Measurements from ENCODE around the gene TGFB2. TPM values are rescaled to one million over a fixed set of nuclear protein-coding genes. Genes with fewer than 3 reads are reported as not detected.
A peak's percentile ranks its signal among the peaks of the same experiment; 100 is the strongest.

TGFB2 gene
- total RNA-seq, 4 donors from 2014 or later, result 4.9 to 43.2 (median 12.0) TPM

GRCh38 chr1:218461351-218461750 is 116.2 kb downstream of the TGFB2 start:
- Histone ChIP-seq H3K27me3 (no peaks in the 10 kb centered on the region), H3K9me3 (no peaks in the 10 kb centered on the region), H3K4me1 (peaks cover 8 to 13% of the 10 kb centered on the region in 2 donors), H3K4me3 (no peak overlapping the region), H3K36me3 (no peaks in the 10 kb centered on the region), H3K27ac (no peak overlapping the region)
- no peak for DNase-seq
- TF ChIP-seq CTCF (IDR thresholded peaks at IDR 0.05), result no peak
- TF ChIP-seq POLR2A (IDR thresholded peaks at IDR 0.05), result no peak
- intact Hi-C loops (cut with DNase I; ENCODE audit: low total_unique reads), result no loop called here

- Histone ChIP-seq H3K27me3 (no peaks in the 10 kb centered on the region), H3K36me3 (no peaks in the 10 kb centered on the region), H3K4me1 (peaks cover 8 to 13% of the 10 kb centered on the region in 2 donors), H3K27ac (peak overlapping the region; percentile 74 to 81), H3K4me3 (no peak overlapping the region), H3K9me3 (no peaks in the 10 kb centered on the region)
- intact Hi-C loops (cut with DNase I; ENCODE audit: low total_unique reads), result no loop called here
- no peak for DNase-seq
- TF ChIP-seq POLR2A (IDR thresholded peaks at IDR 0.05) (no peak), CTCF (IDR thresholded peaks at IDR 0.05) (no peak)
These were observed 117.0 kb downstream of the TGFB2 start for GRCh38 chr1:218462116-218462515.

GRCh38 chr1:218462587-218462986 is 117.5 kb downstream of the TGFB2 start:
- Histone ChIP-seq H3K36me3 (no peaks in the 10 kb centered on the region), H3K9me3 (no peaks in the 10 kb centered on the region), H3K27ac (peak overlapping the region; percentile 74 to 81), H3K27me3 (no peaks in the 10 kb centered on the region), H3K4me3 (no peak overlapping the region), H3K4me1 (peaks cover 8 to 13% of the 10 kb centered on the region in 2 donors)
- intact Hi-C loops (cut with DNase I; ENCODE audit: low total_unique reads), result no loop called here
- TF ChIP-seq POLR2A (IDR thresholded peaks at IDR 0.05) (no peak), CTCF (IDR thresholded peaks at IDR 0.05) (no peak)
- DNase-seq, result no peak

- H3K27ac ChIP-seq, result peak overlapping the region; percentile 74 to 81
These were observed 118.3 kb downstream of the TGFB2 start for GRCh38 chr1:218463194-218464156.

More at GRCh38 chr1:218463194-218464156, 118.3 kb downstream of the TGFB2 start:
- H3K36me3 ChIP-seq, result no peaks in the 10 kb centered on the region
- TF ChIP-seq POLR2A (IDR thresholded peaks at IDR 0.05) (no peak), CTCF (IDR thresholded peaks at IDR 0.05) (no peak)
- H3K4me3 ChIP-seq, result no peak overlapping the region
- no peaks in the 10 kb centered on the region for H3K9me3 ChIP-seq
- DNase-seq, result peak; percentile 47 to 50
- intact Hi-C loops (cut with DNase I; ENCODE audit: low total_unique reads), result no loop called here
- peaks cover 8 to 13% of the 10 kb centered on the region in 2 donors for H3K4me1 ChIP-seq
- H3K27me3 ChIP-seq, result no peaks in the 10 kb centered on the region

All from uterus (tissue), 4 donors.